Left ventricle myocardium inferior (tissue), 1 donor: ENCODE measurements around the gene MT1B. TPM values are rescaled to one million over a fixed set of nuclear protein-coding genes. Genes with fewer than 3 reads are reported as not detected.

Source experiments
- DNase-seq: peaks from one replicate; pipeline ENCODE4 v3.0.0-alpha.2; 2020
- H3K27ac ChIP-seq: fragments of 200-600 bp; replicated peaks from 2 replicates; pipeline ENCODE4 v1.8.0; 2021
- H3K27me3 ChIP-seq: fragments of 200-600 bp; 2 replicates; pipeline ENCODE4 v1.8.0; 2021; ENCODE audit warnings: low read depth
- H3K36me3 ChIP-seq: fragments of 200-600 bp; 2 replicates; pipeline ENCODE4 v1.8.0; 2021
- H3K4me1 ChIP-seq: fragments of 200-600 bp; 2 replicates; pipeline ENCODE4 v1.8.0; 2021
- H3K4me3 ChIP-seq: fragments of 200-600 bp; 2 replicates; pipeline ENCODE4 v1.8.0; 2021; ENCODE audit warnings: mild to moderate bottlenecking, moderate library complexity
- H3K9me3 ChIP-seq: fragments of 200-600 bp; replicated peaks from 2 replicates; pipeline ENCODE4 v1.8.0; 2021
- intact Hi-C: fragments of 100-400 bp; cut with micrococcal nuclease; formaldehyde crosslinking; loops from one replicate; pipeline ENCODE4 v1.11.0; 2022
- total RNA-seq: library from RNA; stranded (reverse); fragmentation: NEBNext Ultra II Directional; extraction: Animal tissue kit (Norgen Biotek cat#: 25700); gene quantifications from one replicate; pipeline ENCODE4 v1.2.1, GENCODE V29; 2021
- TF ChIP-seq, protein P1 (sequence below): fragments of 200-600 bp; IDR thresholded peaks from 2 replicates; pipeline ENCODE4 v1.8.0; 2021; ENCODE audit warnings: antibody characterized with exemption, mild to moderate bottlenecking, borderline replicate concordance
- donor health status: DM: no; HTN: yes; CAD: no; lungs with severe emphysema.

The MT1B gene
- total RNA-seq, 1 donor from 2014 or later = not detected

DNA sequence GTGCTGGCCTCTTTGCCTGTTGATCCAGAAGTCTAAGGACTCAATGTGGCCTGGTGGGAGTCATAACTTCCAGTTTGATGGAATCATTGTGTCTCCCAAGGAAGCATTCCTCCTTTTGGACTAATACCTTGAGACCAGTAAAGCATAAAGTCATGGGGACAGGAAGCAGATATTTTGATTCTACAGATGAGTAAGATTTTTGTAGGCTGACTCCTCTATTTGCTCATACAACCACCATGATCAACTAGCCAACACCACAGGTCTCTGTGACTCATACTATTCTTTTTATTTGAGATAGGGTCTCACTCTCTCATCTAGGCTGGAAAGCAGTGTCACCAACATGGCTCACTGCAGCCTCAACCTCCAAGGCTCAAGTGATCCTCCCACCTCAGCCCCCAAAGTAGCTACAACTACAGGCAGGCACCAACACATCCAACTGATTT is 37.1 kb upstream of the MT1B start:
- Histone ChIP-seq H3K4me3 (no peak overlapping the region), H3K27me3 (no peaks in the 10 kb centered on the region), H3K36me3 (no peaks in the 10 kb centered on the region), H3K9me3 (no peaks in the 10 kb centered on the region), H3K4me1 (peaks cover 54% of the 10 kb centered on the region), H3K27ac (no peak overlapping the region)
- TF ChIP-seq, protein P1, sequence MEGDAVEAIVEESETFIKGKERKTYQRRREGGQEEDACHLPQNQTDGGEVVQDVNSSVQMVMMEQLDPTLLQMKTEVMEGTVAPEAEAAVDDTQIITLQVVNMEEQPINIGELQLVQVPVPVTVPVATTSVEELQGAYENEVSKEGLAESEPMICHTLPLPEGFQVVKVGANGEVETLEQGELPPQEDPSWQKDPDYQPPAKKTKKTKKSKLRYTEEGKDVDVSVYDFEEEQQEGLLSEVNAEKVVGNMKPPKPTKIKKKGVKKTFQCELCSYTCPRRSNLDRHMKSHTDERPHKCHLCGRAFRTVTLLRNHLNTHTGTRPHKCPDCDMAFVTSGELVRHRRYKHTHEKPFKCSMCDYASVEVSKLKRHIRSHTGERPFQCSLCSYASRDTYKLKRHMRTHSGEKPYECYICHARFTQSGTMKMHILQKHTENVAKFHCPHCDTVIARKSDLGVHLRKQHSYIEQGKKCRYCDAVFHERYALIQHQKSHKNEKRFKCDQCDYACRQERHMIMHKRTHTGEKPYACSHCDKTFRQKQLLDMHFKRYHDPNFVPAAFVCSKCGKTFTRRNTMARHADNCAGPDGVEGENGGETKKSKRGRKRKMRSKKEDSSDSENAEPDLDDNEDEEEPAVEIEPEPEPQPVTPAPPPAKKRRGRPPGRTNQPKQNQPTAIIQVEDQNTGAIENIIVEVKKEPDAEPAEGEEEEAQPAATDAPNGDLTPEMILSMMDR = no peak
- intact Hi-C loops = no loop called here
- no peak for DNase-seq

DNA sequence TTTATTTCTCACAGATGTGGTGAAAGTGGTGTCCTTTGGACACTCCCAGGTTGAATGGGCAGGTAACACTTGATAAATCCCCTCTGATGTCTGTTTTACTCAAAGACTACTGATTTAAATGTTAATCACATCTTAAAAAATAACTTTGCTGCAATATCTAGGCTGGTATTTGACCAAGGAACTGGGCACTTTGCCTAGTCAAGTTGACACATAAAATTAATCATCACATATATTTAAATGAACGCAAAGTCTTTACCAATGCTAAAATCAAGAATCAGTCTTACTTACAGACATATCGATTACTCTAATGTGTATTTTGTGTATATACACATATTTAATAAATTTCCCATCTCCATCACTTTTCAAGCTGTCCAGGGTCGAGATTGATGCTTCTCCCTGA is 36.3 kb upstream of the MT1B start:
- no peaks in the 10 kb centered on the region for H3K36me3 ChIP-seq
- TF ChIP-seq, protein P1 = no peak
- no peak overlapping the region for H3K4me3 ChIP-seq
- intact Hi-C loops = no loop called here
- H3K27me3 ChIP-seq = no peaks in the 10 kb centered on the region
- no peak for DNase-seq
- H3K9me3 ChIP-seq = no peaks in the 10 kb centered on the region
- H3K4me1 ChIP-seq = peaks cover 46% of the 10 kb centered on the region
- H3K27ac ChIP-seq = no peak overlapping the region

DNA sequence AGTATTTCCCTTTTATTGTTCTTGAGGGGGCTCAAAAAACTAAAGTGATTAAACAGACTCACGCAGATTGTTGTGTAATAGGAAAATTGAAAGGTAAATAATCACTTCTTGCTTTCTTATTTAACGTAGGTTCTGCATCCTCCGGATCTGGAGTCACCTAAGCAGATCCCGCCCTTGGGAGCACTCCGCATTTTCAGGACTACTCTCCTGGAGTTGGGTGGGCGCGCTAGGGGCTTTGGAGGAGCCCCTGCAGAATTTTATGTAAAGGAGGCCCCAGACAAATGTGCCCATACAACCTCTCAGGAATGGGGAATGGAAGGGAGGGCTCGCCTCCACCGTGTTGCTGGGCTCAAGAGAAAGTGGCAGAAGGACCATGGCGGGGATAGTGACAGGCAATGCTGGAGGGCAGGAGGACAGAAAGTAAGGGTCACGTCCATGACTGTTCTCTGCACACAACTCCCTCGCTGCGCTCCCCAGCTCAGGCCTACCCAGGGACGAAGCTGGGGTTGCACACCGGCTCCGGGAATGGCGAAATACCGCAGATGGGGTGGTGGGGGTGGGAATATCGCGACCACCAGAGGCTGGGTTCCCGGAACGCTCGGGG is 35.0 kb upstream of the MT1B start:
- no peak for DNase-seq
- Histone ChIP-seq H3K27me3 (no peaks in the 10 kb centered on the region), H3K36me3 (no peaks in the 10 kb centered on the region), H3K9me3 (no peaks in the 10 kb centered on the region), H3K4me1 (peaks cover 40% of the 10 kb centered on the region), H3K4me3 (peak overlapping the region; percentile 66), H3K27ac (peak overlapping the region; percentile 87)
- intact Hi-C loops = no loop called here
- TF ChIP-seq, protein P1 = no peak

DNA sequence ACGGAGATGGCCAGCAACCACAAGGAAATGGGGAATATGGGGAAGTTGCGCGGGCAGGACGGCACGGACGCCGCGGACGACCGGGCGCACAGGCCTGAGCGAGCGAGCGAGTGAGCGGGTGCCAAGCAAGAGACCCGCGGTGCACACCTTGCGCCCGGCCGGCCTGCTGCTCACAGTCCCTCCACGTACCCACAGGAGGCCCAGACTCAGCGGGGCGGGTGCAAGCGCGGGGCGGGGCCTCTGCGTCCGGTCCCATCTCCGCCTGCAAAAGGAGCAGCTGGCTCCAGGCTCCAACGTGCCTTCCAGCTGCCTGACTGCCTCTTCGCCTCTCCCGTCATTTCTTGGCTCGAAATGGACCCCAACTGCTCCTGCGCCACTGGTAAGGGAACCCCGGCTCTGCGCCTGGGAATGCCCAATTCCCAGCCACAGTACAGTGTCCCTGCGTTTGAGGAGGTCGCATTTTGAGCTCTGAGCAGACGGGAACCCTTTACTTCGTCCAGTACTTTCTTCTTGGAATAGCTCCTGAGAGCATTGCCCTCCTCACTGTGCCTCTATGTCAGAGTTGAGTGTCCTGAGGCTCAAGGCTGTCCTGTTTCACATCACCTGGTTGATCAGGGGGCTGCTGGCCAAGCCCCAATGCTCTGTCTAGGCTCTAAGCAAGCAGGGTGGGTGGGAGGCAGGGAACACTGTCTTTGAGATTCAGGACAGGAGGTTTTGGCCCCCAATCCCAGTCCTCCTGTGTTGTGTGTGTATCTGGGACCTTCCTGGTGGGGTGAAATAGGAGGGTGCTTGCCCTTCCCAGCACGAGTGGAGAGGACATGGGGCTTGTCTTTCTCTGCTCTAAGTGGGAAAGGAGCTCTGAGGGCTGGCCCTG is 34.2 kb upstream of the MT1B start:
- intact Hi-C loops = no loop called here
- no peaks in the 10 kb centered on the region for H3K9me3 ChIP-seq
- H3K4me3 ChIP-seq = peak overlapping the region; percentile 66
- H3K4me1 ChIP-seq = peaks cover 39% of the 10 kb centered on the region
- peak; percentile 88 for DNase-seq
- TF ChIP-seq, protein P1 = peak; percentile 39
- H3K27me3 ChIP-seq = no peaks in the 10 kb centered on the region
- H3K36me3 ChIP-seq = no peaks in the 10 kb centered on the region
- H3K27ac ChIP-seq = peak overlapping the region; percentile 87

DNA sequence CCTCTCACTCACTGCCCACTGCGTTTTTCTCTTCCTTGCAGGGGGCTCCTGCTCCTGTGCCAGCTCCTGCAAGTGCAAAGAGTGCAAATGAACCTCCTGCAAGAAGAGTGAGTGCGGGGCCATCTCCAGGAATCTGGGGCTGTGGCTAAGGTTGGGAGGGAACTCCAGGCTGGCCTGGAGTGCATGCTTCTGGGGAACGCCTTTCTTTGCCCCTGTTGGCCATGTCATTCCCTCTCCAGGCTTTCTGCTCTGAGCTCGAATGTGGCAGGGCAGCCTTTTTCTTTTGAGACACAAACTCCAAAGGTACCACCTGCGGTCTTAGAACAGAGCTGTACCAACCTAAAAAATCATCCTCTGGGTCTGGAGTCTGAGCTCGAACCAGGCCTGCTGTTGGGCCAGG is 33.5 kb upstream of the MT1B start:
- intact Hi-C loops = no loop called here
- H3K9me3 ChIP-seq = no peaks in the 10 kb centered on the region
- H3K36me3 ChIP-seq = no peaks in the 10 kb centered on the region
- TF ChIP-seq, protein P1 = no peak
- no peak for DNase-seq
- no peaks in the 10 kb centered on the region for H3K27me3 ChIP-seq
- peak overlapping the region; percentile 87 for H3K27ac ChIP-seq
- H3K4me3 ChIP-seq = peak overlapping the region; percentile 66
- peaks cover 39% of the 10 kb centered on the region for H3K4me1 ChIP-seq
